ENCODE measurements around the gene EPHA10.
"Not testable (repeated sequence)": the region's sequence is repeated elsewhere in the genome, so short reads cannot be mapped to it uniquely, and the experiment has no call there.

Gene EPHA10

DNA sequence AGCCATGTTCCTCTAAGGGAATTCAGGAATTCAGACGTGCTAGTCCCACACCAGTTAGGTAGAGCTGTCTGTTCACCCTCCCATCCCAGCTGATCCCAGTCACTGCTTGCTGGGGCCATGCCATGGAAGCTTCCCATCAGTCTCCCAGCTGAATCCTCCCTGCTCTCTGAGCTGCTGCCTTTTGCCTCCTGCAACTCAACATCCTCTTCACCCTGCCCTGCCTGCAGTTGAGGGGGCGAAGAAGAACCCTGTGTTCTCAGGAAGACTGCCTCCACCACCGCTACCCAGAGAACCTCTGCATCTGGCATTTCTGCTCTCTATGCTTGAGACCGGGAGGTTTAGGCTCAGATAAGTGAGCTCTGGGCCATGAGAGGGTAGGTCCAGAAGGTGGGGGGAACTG lies 56.4 kb downstream of the EPHA10 start:
- no peak for DNase-seq

GRCh38 chr1:37705399-37705798 lies 59.5 kb downstream of the EPHA10 start:
- DNase-seq: no peak

DNA sequence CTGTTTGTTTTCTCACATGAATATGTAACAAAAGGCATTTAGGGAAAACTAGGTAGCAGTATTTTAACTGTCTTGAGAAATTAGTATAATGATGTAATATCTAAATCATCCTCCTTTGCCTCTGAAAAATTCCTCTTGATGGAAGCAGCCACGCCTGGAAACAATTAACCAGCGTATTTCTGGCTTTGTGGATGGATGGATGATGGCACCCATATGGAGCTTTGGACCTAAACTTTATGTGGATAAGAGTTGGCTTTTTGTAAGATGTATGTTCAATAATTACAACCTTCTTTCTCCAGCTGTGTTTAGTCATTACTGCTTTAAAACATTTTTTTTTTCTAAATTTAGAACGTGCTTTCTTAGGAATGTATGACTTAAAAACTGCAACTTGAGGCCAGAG lies 60.0 kb downstream of the EPHA10 start:
- no peak for DNase-seq

GRCh38 chr1:37703061-37703460 lies 61.9 kb downstream of the EPHA10 start:
- no peak for DNase-seq

- no peak for DNase-seq
Observed at GRCh38 chr1:37701051-37701450, 63.9 kb downstream of the EPHA10 start.

GRCh38 chr1:37699147-37699546 lies 65.8 kb downstream of the EPHA10 start:
- no peak for DNase-seq

DNA sequence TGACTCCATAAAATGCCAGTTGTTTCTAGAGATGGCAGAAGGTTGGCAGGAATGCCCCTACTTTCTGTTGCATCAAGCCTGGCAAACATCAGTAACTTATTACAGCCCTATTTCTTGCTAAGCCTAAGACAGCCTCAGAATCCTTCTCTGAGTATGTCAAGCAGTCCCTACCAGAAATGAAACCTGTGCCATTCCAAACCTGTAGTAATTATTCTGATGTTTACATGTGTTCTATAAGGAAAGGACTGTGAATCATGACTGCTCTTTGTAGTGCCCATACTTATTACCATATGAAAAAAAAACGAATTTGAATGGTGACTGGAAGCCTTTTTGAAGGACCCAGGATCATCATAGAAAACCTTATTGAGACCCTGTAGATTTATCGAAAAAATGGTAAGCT lies 67.2 kb downstream of the EPHA10 start:
- no peak for DNase-seq

GRCh38 chr1:37697090-37697489 lies 67.8 kb downstream of the EPHA10 start:
- DNase-seq: no peak

DNA sequence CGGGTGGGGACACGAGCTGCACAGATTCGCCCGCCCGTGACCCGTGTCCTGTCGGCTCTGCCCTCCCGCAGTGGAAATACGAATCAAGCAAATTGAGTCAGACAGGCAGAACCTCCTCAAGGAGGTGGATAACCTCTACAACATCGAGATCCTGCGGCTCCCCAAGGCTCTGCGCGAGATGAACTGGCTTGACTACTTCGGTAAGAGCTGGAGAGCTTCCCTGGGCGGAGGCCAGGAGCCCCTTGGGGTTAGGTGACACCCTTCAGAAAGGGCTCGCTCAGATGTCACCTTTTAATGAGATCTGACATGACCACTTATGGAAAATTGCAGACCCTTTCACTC lies 72.1 kb downstream of the EPHA10 start:
- DNase-seq: peak; percentile 28

GRCh38 chr1:37692078-37692833 lies 72.7 kb downstream of the EPHA10 start, which contains the start of gene CDCA8:
Gene CDCA8 (plus strand): TSS chr1:37692516. CDS start chr1:37692691, 175 bp downstream.
- peak; percentile 100 for DNase-seq

DNA sequence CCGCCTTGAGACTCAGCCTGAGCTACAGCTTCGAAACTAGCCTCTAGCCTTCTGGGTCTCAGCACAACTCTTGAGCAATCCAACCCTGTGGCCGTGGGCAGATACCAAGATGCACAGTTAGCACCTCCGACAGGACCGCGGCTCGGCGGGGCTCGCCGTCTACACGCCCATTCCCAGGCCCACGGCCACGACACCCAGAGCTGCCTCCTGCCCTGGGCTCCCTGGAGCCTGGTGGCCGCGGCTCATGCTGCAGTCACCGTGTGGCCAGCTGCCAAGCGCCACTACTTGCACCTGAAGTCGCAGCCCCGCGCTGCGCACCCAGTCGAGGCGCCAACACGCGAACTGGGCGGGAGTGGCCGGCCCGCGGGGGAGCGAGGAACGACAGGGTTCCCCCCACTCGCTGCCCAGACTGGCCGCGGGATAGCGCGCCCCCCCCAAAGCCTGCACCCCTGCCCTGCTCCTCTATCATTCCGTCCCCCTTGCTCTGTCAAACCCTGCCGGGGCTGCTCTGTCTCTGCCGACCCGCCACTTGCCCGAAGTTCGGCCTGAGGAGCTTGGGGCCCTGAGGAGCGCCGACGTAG lies 73.3 kb downstream of the EPHA10 start:
- peak; percentile 44 for DNase-seq

- DNase-seq: no peak
Observed at GRCh38 chr1:37688926-37689325, 76.0 kb downstream of the EPHA10 start.

GRCh38 chr1:37687764-37688163 lies 77.2 kb downstream of the EPHA10 start:
- DNase-seq: not testable (repeated sequence)

DNA sequence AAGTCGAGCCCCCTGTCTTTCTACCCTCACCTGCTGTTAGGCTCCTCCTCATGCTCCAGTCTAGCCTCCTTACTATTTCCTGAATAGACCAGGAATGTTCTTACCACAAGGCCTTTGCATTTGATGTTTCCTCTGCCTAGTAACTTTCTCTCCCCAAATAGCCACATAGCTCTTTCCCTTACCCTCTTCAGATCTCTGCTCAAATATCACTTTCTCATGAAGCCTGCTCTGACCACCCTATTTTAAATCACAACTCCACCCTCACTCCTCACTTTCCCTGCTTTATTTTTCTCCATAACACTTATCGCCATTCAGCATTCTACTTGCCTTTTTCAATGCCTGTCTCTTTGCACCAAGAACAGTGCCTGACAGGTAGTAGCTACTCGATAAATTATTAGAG lies 79.2 kb downstream of the EPHA10 start:
- DNase-seq: no peak

GRCh38 chr1:37684182-37684581 lies 80.7 kb downstream of the EPHA10 start:
- not testable (repeated sequence) for DNase-seq

- DNase-seq: peak; percentile 80
Observed at GRCh38 chr1:37682334-37682987, 82.5 kb downstream of the EPHA10 start.

DNA sequence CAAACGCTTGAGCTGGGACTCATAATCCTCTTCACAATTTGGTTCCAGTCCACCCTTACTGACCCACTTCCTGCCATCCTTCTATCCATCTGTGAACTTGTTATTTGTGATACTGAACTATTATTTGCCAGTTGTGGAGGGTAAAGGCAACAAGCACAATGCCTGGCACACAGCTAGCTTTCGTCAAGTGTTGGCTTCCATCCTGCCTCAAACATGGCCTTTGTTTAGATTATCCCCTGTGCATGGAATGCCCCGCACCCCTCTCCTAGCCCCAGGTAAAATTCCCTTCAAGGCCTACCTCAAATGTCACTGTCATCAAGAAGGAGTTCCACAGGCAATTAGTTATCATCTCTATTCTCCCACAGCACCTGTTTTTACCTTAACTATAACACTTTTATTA lies 84.0 kb downstream of the EPHA10 start:
- DNase-seq: no peak

GRCh38 chr1:37677808-37678207 lies 87.1 kb downstream of the EPHA10 start:
- DNase-seq: no peak

DNA sequence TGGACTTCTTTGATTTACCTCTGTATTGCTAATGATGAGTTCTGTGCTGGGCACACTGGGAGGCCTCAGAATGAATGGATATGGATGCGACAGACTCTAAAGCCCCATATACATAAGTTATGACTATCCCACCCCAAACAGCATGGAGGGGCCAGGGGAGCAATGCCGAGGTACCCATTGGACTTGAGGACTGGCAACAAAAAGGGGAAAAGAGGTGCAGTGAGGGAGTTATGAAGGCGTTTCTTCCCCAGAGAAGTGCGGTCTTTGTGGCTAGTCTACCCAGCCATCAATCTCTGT lies 87.8 kb downstream of the EPHA10 start:
- DNase-seq: no peak

GRCh38 chr1:37676281-37677142 lies 88.4 kb downstream of the EPHA10 start:
- peak; percentile 77 for DNase-seq

GRCh38 chr1:37673920-37674319 lies 91.0 kb downstream of the EPHA10 start:
- peak; percentile 58 for DNase-seq

DNA sequence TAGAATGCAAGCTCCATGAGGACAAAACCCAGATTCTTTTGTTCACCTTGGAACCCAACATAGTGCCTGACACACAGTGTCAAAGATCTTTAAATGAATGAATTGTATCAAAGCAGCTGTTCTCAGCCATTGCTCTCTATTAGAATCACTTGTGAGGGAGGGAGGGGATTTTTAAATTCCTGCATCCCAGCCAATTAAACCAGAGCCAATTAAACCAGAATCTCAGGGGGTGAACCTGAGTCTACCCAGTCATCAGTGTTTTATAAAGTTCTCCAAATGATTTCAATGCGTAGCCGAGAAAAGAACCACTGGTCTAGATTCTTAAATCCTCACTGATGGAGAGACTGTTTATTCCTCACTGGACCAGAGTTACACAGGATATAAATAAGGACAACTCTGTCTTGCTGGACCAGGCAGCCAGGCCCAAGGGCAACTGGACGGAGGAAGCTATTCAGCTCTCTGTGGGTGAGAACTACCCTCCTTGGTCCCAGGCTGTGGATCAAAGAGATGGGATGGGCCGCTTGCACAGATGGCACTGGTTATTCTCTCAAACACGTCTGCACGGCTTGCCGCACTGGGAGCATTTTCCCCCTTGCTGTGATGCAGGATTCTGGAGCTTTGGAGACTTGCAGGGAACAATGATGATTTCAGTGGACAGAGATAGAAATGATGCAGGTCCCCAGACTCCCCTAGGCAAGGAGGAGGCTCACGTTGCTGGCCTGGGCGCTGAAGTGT lies 92.6 kb downstream of the EPHA10 start:
- no peak for DNase-seq

GRCh38 chr1:37671261-37671660 lies 93.7 kb downstream of the EPHA10 start:
- DNase-seq: no peak

Data from femur (tissue), 1 donor.